Ascending aorta (tissue), 2 donors: ENCODE measurements around the gene OR52J3. TPM values are rescaled to one million over a fixed set of nuclear protein-coding genes. Genes with fewer than 3 reads are reported as not detected.

ENCODE experiments used
- DNase-seq, 2 donors: peaks; one replicate each; pipeline ENCODE4 v3.0.0-alpha.2; 2019; ENCODE audit warnings: low spot score in 2 of 2
- H3K27ac ChIP-seq, 2 donors: fragments of 200-600 bp; sonication (generic); one replicate each; pipeline ENCODE4 v1.5.1; 2016 to 2017; ENCODE audit warnings: mild to moderate bottlenecking in 1 of 2
- H3K27me3 ChIP-seq: fragments of 200-600 bp; sonication (generic); one replicate; pipeline ENCODE4 v1.5.1; 2017
- H3K36me3 ChIP-seq, 2 donors: fragments of 200-600 bp; sonication (generic); one replicate each; pipeline ENCODE4 v1.5.1; 2016
- H3K4me1 ChIP-seq, 2 donors: fragments of 200-600 bp; sonication (generic); one replicate each; pipeline ENCODE4 v1.5.1; 2016 to 2017; ENCODE audit warnings: mild to moderate bottlenecking in 1 of 2
- H3K4me3 ChIP-seq, 2 donors: fragments of 200-600 bp; sonication (generic); one replicate each; pipeline ENCODE4 v1.5.1; 2016 to 2017; ENCODE audit warnings: mild to moderate bottlenecking in 1 of 2
- H3K9me3 ChIP-seq, 2 donors: fragments of 200-600 bp; sonication (generic); one replicate each; pipeline ENCODE4 v1.5.1; 2016
- CTCF ChIP-seq, 3 experiments: fragments of 200-600 bp in 2 of 3; fragments of 450-650 bp in 1 of 3; sonication (generic) in 2 of 3; IDR thresholded peaks; one replicate each; pipeline ENCODE4 v1.5.1; 2016 to 2019; ENCODE audit warnings: antibody characterized with exemption in 3 of 3, mild to moderate bottlenecking in 1 of 3, moderate library complexity in 1 of 3
- intact Hi-C: fragments of 100-400 bp; cut with DNase I; formaldehyde crosslinking; loops from one replicate; pipeline ENCODE4 v1.15.1; 2023
- total RNA-seq: library from RNA; depleted of rRNA; stranded (reverse); fragments of >200 nt; gene quantifications from one replicate; pipeline ENCODE4 v1.1.0, GENCODE V29; 2016

OR52J3 gene
- total RNA-seq, 1 donor from 2014 or later, result not detected

- H3K4me1 ChIP-seq, result no peaks in the 10 kb centered on the region
- H3K27me3 ChIP-seq, result no peaks in the 10 kb centered on the region
- no peak overlapping the region for H3K27ac ChIP-seq
- H3K36me3 ChIP-seq, result no peaks in the 10 kb centered on the region
- no peak overlapping the region for H3K4me3 ChIP-seq
- intact Hi-C loops, result no loop called here
- peaks cover 0 to 9% of the 10 kb centered on the region in 2 donors for H3K9me3 ChIP-seq
- TF ChIP-seq CTCF (IDR thresholded peaks at IDR 0.05), result no peak
- DNase-seq, result no peak
Observed at GRCh38 chr11:5021996-5022395, 24.3 kb upstream of the OR52J3 start.

- Histone ChIP-seq H3K36me3 (no peaks in the 10 kb centered on the region), H3K27me3 (no peaks in the 10 kb centered on the region), H3K4me1 (no peaks in the 10 kb centered on the region), H3K27ac (no peak overlapping the region), H3K4me3 (no peak overlapping the region), H3K9me3 (no peaks in the 10 kb centered on the region)
- intact Hi-C loops, result no loop called here
- DNase-seq, result no peak
- TF ChIP-seq CTCF (IDR thresholded peaks at IDR 0.05), result no peak
Observed at GRCh38 chr11:5036669-5037068, 9.7 kb upstream of the OR52J3 start.

GRCh38 chr11:5037926-5038325 is 8.4 kb upstream of the OR52J3 start:
- H3K4me3 ChIP-seq, result no peak overlapping the region
- intact Hi-C loops, result no loop called here
- H3K36me3 ChIP-seq, result no peaks in the 10 kb centered on the region

DNA sequence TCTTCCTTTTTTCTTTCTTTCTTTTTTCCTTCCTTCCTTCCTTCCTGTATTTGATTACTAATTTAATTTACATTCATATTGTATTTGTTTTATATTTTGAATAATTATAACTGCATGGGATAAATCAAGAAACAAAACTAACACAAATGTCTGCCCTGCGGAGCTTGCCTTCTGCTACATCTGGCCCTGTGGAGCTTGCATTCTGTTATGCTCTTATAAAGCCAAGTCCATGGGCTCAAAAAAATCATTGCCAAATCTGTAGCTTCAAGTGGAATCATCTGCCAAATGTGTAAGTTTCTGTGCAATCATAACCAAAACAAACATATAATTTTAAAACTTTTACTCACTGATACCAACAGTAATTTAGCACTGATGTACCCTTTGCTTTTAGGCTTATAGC is 8.0 kb upstream of the OR52J3 start:
- Histone ChIP-seq H3K27me3 (no peaks in the 10 kb centered on the region), H3K9me3 (no peaks in the 10 kb centered on the region), H3K27ac (no peak overlapping the region), H3K4me3 (no peak overlapping the region), H3K36me3 (no peaks in the 10 kb centered on the region), H3K4me1 (no peaks in the 10 kb centered on the region)
- intact Hi-C loops, result no loop called here
- no peak for TF ChIP-seq CTCF (IDR thresholded peaks at IDR 0.05)
- DNase-seq, result no peak

More at GRCh38 chr11:5037926-5038325, 8.4 kb upstream of the OR52J3 start:
- H3K4me1 ChIP-seq, result no peaks in the 10 kb centered on the region
- no peak overlapping the region for H3K27ac ChIP-seq
- DNase-seq, result no peak
- H3K9me3 ChIP-seq, result no peaks in the 10 kb centered on the region
- H3K27me3 ChIP-seq, result no peaks in the 10 kb centered on the region
- no peak for TF ChIP-seq CTCF (IDR thresholded peaks at IDR 0.05)

GRCh38 chr11:5040876-5041275 is 5.5 kb upstream of the OR52J3 start:
- no peaks in the 10 kb centered on the region for H3K9me3 ChIP-seq
- no peak for DNase-seq
- no peaks in the 10 kb centered on the region for H3K27me3 ChIP-seq
- H3K27ac ChIP-seq, result no peak overlapping the region
- intact Hi-C loops, result no loop called here
- H3K4me3 ChIP-seq, result no peak overlapping the region
- no peak for TF ChIP-seq CTCF (IDR thresholded peaks at IDR 0.05)
- no peaks in the 10 kb centered on the region for H3K36me3 ChIP-seq
- no peaks in the 10 kb centered on the region for H3K4me1 ChIP-seq

DNA sequence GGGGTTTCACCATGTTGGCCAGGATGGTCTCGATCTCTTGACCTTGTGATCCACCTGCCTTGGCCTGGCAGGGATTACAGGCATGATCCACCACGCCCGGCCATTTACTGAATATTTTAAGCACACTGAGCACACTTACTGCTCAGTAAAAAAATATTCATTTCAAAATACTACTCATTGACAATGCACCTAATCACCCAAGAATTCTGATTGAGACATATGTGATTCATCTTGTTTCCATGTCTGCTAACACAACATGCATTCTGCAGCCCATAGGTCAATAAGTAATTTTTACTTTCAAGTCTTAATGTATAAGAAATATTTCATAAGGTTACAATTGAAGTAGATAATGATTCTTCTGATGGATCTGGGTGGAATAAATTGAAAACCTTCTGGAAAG is 4.2 kb upstream of the OR52J3 start:
- Histone ChIP-seq H3K27ac (no peak overlapping the region), H3K27me3 (no peaks in the 10 kb centered on the region), H3K4me1 (no peaks in the 10 kb centered on the region), H3K9me3 (no peaks in the 10 kb centered on the region), H3K36me3 (no peaks in the 10 kb centered on the region), H3K4me3 (no peak overlapping the region)
- intact Hi-C loops, result no loop called here
- TF ChIP-seq CTCF (IDR thresholded peaks at IDR 0.05), result no peak
- DNase-seq, result no peak
